ENCODE measurements around the gene MRPL1. TPM values are rescaled to one million over a fixed set of nuclear protein-coding genes. Genes with fewer than 3 reads are reported as not detected.

Gene MRPL1
- total RNA-seq, 2 donors from 2014 or later: 23.7 to 33.7 TPM

GRCh38 chr4:78002260-78002659 lies 139.6 kb downstream of the MRPL1 start:
- Mint-ChIP-seq H3K36me3 (ENCODE audit: low read depth) (no peaks in the 10 kb centered on the region), H3K4me3 (no peak overlapping the region), H3K27me3 (peaks cover 6% of the 10 kb centered on the region), H3K27ac (no peak overlapping the region), H3K4me1 (no peaks in the 10 kb centered on the region), H3K9me3 (no peaks in the 10 kb centered on the region)
- no peak for ATAC-seq (replicated peaks)

Other genes with a start within 250 kb of the MRPL1 start
- gene CNOT6L, start 43.5 kb upstream of the MRPL1 start, total RNA-seq: 10 to 100 TPM; 66.3 to 90.9 TPM
- gene FRAS1, start 194.5 kb downstream of the MRPL1 start, total RNA-seq: not detected